ENCODE data around the gene GOLGA8O.
"Not testable (repeated sequence)": the region's sequence is repeated elsewhere in the genome, so short reads cannot be mapped to it uniquely, and the experiment has no call there.

Gene GOLGA8O

GRCh38 chr15:32396522-32396921, 58.9 kb downstream of the GOLGA8O start:
- not testable (repeated sequence) for H3K4me3 ChIP-seq (ENCODE audit: low read length, poor library complexity, severe bottlenecking); H3K9me3 ChIP-seq (ENCODE audit: insufficient read depth, low read depth, low read length); H3K4me1 ChIP-seq (ENCODE audit: insufficient read depth, low read length, poor library complexity, severe bottlenecking); H3K9ac ChIP-seq (ENCODE audit: low read depth, low read length, poor library complexity, severe bottlenecking); H3K4me2 ChIP-seq (ENCODE audit: low read depth, low read length, poor library complexity, severe bottlenecking); H3K79me2 ChIP-seq (ENCODE audit: insufficient read depth, low read length); H3F3A ChIP-seq (ENCODE audit: low read depth); H4K20me1 ChIP-seq (ENCODE audit: insufficient read depth, low read length, poor library complexity, severe bottlenecking); H3K36me3 ChIP-seq (ENCODE audit: insufficient read depth, low read length); H3K27me3 ChIP-seq (ENCODE audit: insufficient read depth, low read length, poor library complexity, severe bottlenecking); H3K9me2 ChIP-seq (replicated peaks; ENCODE audit: low read depth, low read length); H2AFZ ChIP-seq (ENCODE audit: low read length)
